Mesangial cell (primary cell): ENCODE results near the gene HIPK3. TPM values are rescaled to one million over a fixed set of nuclear protein-coding genes. Genes with fewer than 3 reads are reported as not detected.

ENCODE experiments used
- total RNA-seq: library from RNA; depleted of rRNA; stranded (reverse); fragments of >200 nt; gene quantifications from 2 replicates; pipeline ENCODE4 v1.2.3, GENCODE V29; 2015

The HIPK3 gene
- total RNA-seq = 15.8 and 37.6 TPM in 2 replicates

GRCh38 chr11:33257160-33257896 is at the start of gene HIPK3:
TSS of gene HIPK3 (plus strand) at chr11:33257381.

GRCh38 chr11:33375688-33376311 is 118.6 kb downstream of the HIPK3 start, which contains the start of gene KIAA1549L:
TSS of gene KIAA1549L (plus strand) at chr11:33376108.

Other genes with a start within 250 kb of the HIPK3 start
- gene DEPDC7, start 241.5 kb upstream of the HIPK3 start, total RNA-seq = 1.9 and 2.3 TPM in 2 replicates
- 11.6 and 14.3 TPM in 2 replicates for gene TCP11L1, start 217.8 kb upstream of the HIPK3 start, total RNA-seq
- gene CSTF3, start 95.9 kb upstream of the HIPK3 start, total RNA-seq = 11.4 and 16.0 TPM in 2 replicates
- gene KIAA1549L, start 118.7 kb downstream of the HIPK3 start, total RNA-seq = 3.0 and 13.2 TPM in 2 replicates